ENCODE data around the gene CYP2S1.
"Not testable (repeated sequence)": the region's sequence is repeated elsewhere in the genome, so short reads cannot be mapped to it uniquely, and the experiment has no call there.

CYP2S1 gene

GRCh38 chr19:41226053-41226873 is 33.2 kb downstream of the CYP2S1 start:
- DNase-seq (ENCODE audit: low read depth) = no peak

GRCh38 chr19:41226874-41227390 is 33.9 kb downstream of the CYP2S1 start:
- no peak for DNase-seq (ENCODE audit: low read depth)

DNA sequence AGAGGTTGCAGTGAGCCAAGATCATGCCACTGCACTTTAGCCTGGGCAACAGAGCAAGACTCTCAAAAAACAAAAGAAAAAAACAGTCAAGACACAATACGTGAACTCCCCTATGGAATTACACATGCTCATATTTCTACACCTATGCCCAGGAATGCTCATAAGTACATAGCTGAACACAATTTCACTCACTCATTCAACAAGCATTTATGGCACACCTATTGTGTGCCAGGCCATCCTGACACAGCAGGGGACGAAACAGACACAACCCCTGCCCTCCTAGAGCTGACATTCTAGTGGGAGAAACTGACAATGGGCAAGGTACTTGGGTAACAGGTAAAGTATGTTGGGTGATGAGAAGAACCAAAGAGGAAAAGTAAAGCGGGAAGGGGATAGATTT is 35.5 kb downstream of the CYP2S1 start:
- DNase-seq (ENCODE audit: low read depth) = no peak

GRCh38 chr19:41229338-41229737 is 36.3 kb downstream of the CYP2S1 start:
- not testable (repeated sequence) for DNase-seq (ENCODE audit: low read depth)

GRCh38 chr19:41230067-41230857 is 37.2 kb downstream of the CYP2S1 start:
- no peak for DNase-seq (ENCODE audit: low read depth)

DNA sequence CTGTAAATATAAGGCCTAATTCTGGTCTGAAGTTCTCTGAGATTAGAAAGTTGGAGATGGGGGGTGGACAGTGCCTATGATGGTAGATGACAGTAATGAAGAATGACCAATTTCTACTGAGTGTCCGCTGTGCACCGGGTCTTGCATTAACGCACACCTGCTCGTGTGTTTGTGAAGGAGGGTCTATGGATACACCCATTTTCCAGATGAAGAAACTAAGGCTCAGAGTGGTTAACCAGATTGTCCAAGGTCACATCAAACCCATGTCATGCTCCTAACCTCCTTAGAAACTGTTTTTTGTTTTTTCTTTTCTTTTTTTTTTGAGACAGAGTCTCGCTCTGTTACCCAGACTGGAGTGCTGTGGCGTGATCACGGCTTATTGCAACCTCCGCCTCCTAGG is 39.7 kb downstream of the CYP2S1 start:
- DNase-seq (ENCODE audit: low read depth) = no peak

GRCh38 chr19:41233748-41234240 is 40.8 kb downstream of the CYP2S1 start:
- no peak for DNase-seq (ENCODE audit: low read depth)

DNA sequence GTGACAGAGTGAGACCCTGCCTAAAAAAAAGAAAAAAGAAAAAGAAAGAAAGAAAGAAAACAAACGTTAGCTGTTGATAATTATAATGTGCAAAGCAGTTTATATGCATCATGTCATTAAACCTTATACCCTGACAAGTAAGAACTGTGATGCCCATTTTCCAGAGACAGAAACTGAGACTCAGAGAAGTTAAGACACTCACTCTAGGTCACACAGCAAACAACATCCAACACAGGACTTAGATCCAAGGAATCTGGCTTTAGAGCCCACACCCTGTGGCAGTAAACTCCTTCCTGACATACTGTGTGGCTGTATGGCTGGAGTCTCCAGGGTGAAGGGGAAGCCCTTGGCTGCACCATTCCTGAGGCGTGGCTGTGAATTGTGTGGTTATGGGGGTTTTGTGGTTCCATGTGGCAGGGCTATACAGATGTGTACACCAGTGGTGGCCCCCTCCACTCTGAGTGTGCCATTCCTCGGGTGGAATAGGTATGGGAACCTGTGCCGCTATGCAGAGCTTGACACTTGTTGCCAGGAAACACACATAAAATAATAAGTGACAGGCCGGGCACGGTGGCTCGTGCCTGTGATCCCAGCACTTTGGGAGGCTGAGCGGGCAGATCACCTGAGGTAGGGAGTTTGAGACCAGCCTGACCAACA is 41.6 kb downstream of the CYP2S1 start:
- no peak for DNase-seq (ENCODE audit: low read depth)

- no peak for DNase-seq (ENCODE audit: low read depth)
These were observed 42.5 kb downstream of the CYP2S1 start for GRCh38 chr19:41235480-41235879.

GRCh38 chr19:41238244-41238643 is 45.2 kb downstream of the CYP2S1 start:
- DNase-seq (ENCODE audit: low read depth) = no peak

- DNase-seq (ENCODE audit: low read depth) = no peak
These were observed 46.3 kb downstream of the CYP2S1 start for GRCh38 chr19:41239363-41239762.

GRCh38 chr19:41239961-41240574 is 47.0 kb downstream of the CYP2S1 start:
- DNase-seq (ENCODE audit: low read depth) = no peak

GRCh38 chr19:41241859-41242258 is 48.8 kb downstream of the CYP2S1 start:
- no peak for DNase-seq (ENCODE audit: low read depth)

GRCh38 chr19:41244117-41244516 is 51.1 kb downstream of the CYP2S1 start:
- no peak for DNase-seq (ENCODE audit: low read depth)

- no peak for DNase-seq (ENCODE audit: low read depth)
These were observed 52.8 kb downstream of the CYP2S1 start for GRCh38 chr19:41245843-41246242.

DNA sequence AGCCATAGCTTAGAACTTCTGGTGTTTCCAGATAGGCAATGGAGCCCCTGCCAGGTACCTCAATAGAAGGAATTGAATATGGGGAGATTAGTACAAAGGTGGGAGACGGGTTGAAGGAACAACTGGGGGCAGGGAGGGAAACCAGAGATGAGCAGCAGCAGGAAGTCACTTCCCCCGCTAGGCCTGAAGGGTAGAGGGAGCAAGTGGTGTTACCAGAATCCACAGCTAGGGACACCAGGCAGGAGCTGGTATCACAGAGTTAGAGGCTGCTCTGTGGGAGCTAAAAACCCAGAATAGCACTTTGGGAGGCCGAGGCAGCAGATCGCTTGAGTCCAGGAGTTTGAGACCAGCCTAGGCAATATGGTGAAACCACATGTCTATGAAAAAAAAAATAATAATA is 55.9 kb downstream of the CYP2S1 start:
- DNase-seq (ENCODE audit: low read depth) = no peak

- no peak for DNase-seq (ENCODE audit: low read depth)
These were observed 56.8 kb downstream of the CYP2S1 start for GRCh38 chr19:41249707-41250423.

GRCh38 chr19:41253660-41254059 is 60.6 kb downstream of the CYP2S1 start:
- no peak for DNase-seq (ENCODE audit: low read depth)

- no peak for DNase-seq (ENCODE audit: low read depth)
These were observed 62.2 kb downstream of the CYP2S1 start for GRCh38 chr19:41255171-41255570.
